GOT3 (cell line): ENCODE data around the gene ABCB4.

Experiments used
- DNase-seq: peaks from one replicate; lab custom pipeline; 2025; ENCODE audit warnings: mixed read lengths; lab: John Stamatoyannopoulos, UW

Gene ABCB4

DNA sequence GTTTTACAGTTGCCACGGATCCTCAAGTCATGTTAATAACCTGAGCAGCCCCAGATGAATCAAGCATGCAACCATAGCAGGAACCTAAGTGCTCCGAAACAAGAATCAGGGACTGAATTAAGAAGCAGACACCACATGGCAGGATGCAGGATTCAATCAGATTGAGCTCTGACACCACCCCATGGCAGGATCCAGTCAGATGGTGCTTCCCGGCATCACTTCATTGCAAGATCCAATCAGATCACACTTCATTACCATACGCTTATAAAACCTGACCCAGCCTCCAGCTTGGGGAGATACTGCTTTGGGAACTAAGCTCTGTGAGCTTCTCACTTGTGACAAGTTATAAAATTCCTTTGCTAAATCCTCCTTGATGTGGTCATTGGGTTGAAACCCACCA lies 55.3 kb downstream of the ABCB4 start:
- no peak for DNase-seq

DNA sequence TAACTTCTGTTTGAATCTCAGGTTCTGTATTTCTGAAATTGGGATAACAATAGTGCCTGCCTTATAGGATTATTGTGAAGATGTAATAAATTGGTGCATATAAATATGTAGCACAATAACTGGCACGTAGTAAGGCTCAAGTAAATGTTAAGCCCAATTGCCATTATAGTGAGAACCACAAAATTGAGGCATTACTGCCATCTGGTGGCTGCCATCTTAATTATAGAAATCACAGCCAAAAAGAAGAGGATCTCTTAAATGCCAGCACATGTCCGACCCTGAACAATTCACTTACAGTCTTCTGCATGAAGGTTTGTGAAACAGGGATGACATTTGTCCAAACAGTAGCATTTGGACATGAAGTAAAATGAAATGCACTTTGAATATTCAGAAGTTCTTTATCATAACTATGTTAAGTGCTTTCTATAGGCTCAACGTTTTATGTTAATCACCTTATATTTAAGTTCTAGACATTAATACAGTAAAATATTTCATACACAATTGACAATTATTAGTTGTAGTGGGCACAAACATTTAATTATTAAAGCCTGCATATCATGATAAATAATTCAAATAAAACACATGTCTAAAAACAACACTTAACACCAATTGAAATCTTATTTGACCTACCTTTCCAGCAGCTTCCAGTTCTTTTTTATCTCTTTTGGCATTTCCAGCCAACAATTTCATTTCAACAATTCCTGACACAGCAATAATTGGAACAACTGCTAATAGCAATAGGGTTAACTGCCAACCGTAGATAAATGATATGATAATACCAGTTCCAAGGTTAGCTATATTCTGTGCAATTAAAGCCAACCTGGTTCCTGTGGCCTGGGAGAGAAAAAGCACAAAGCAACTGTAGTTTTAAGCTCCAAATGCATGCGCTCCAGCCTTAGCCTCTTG lies 58.5 kb downstream of the ABCB4 start:
- no peak for DNase-seq

GRCh38 chr7:87414794-87415188 lies 60.7 kb downstream of the ABCB4 start:
- no peak for DNase-seq

DNA sequence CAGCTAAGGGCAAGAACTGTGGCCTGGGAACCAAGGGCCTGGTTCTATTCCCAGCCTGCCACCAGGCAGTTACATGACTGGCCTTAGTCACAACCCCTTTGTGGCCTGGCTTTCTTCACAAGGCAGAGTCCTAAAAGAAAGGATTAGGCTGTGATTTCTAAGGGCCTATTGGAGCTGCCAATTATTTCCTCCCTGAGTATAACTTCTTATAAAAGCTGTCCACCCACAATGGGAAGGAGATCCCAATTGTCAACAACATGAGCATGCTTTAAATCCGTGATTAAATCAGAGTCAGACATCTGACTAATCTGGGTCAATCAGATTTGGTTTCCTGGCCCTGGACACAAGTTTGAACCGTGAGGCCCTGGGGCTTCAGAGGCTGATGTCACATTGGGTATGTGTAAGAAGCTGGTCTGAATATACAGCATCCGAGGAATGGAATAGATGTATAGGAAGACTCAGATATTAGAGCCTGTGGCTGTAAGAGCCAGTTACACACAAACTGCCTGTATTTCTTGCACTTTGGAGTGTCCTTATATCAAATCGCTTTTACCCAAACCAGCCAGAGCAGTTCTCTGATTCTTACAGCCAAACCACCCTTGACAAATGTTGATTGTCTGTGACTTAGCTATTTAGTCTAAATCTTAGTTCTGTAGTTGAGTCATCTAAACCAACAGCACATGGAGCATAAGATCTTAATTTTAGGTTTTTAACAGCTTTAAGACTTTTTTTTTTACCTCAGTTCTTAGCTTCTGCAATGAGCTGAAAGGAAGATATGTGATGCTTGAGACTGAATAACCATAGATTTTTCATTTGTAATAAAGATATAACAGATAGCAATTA lies 61.3 kb downstream of the ABCB4 start:
- no peak for DNase-seq

DNA sequence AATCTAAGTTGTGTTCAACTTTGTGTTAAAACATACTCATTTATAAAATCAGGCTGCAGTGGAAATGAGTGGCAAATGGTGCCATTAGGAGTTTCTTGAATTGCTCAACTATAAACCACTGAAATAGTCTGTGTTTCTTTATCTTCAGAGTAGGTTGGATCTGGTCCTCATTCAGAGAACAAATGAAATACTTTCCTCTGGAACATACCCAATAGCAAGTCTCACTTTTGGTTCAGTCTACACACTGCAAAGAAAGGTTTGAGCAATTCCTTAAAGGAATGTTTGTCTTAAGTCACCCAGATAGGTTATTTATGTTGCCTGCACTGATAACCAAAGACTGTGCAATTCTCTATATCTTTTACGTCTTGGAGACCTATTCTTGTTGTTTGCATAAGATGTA lies 62.5 kb downstream of the ABCB4 start:
- DNase-seq = no peak

- DNase-seq = no peak
Measured at GRCh38 chr7:87411186-87411585, 64.3 kb downstream of the ABCB4 start.

DNA sequence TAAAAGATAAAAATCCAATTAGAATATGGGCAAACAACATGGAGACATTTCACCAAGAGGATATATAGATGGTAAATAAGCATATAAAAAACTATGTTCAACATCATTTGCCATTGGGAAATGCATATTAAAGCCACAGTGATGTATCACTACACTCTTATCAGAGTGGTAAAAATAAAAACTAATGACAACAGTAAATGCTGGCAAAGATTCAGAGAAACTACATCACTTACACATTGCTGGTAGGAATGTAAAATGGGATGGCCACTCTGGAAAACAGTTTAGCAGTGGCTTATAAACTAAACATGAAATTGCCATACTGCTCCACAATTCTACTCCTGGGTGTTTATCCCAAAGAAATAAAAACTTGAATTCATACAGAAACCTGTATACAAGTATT lies 70.8 kb downstream of the ABCB4 start:
- no peak for DNase-seq

DNA sequence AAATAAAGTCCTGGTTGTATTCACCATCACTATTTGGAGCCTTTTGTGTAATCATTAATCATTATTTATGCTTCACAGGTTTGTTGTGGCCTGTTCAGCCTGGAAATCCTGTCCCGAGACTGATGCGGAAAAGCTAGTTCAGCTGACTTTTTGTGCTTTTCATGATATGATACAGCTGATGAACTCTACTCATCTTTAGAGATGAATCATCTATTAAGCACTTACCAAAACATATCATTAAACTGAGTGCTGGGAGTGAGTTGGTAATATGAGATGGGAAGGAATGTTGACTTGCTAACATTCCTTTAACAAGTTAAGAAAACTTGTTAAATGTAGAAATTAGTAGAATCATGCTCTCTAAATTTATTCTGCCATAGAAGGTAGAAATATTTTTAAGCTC lies 77.0 kb downstream of the ABCB4 start:
- DNase-seq = no peak

GRCh38 chr7:87395442-87396020 lies 79.9 kb downstream of the ABCB4 start:
- DNase-seq = no peak

DNA sequence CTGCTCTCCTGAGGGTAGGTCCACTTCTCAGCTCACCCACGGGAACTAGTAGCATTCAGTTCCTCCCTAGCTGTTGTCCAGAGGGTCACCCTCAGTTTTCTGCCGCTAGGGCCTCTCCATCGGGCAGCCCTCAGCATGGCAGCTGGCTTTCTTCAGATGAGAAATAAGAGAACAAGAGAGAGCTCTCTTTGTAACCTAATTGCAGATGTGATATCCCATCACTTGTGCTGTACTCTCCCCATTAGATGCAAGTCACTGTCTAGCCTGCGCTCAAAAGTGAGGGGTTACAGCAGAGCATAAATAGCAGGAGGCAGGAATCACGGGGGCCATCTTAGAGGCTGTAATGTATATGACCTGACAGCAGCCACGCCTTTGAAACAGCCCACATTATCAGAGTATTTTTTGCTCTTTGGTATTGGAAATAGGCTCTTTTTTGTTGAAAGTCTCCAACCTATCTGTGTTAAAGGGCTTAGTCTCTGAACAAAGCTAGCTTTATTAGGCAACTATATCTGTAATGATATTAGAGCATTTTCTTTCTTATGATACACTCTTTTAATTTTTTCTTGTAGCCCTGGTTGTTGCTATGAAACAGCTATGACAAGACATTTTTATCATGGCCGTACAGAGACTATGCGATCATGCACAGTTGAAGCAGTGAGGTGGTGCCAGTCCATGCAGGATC lies 84.3 kb downstream of the ABCB4 start:
- DNase-seq = no peak

- DNase-seq = no peak
Measured at GRCh38 chr7:87380905-87381304, 94.6 kb downstream of the ABCB4 start.

DNA sequence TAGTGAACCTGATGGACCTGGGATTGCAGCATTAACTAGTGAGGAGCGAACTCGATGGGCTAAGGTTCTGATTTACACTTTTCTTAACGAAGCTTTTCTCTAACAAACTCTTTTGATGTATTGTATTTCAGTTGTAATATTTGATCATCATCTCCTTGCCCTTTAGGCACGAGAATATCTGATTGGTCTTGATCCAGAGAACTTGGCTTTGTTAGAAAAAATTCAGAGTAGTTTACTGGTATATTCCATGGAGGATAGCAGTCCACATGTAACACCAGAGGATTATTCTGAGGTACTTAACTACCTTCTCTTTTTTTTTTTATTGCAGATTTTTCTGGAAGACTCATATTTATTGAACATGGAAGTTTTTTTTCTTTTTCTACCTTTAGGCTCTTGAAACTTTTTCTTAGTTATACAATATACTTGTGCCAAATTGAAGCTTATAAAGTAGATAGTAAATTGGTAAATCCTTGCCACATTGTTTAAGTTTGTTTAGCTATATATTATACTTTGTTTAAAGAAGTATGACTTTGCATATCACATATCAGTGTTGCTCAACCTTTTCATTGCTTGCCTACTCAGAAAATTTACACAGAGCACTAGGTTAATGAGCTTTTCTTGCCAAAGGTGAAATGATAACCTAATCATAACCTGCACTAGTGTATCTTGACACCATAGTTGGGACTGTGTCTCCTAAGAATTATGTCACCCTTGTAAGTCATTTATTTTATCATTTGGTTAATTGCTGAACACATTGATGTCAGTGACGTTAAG lies 99.6 kb downstream of the ABCB4 start:
- no peak for DNase-seq

GRCh38 chr7:87370660-87371180 lies 104.8 kb downstream of the ABCB4 start:
- no peak for DNase-seq

DNA sequence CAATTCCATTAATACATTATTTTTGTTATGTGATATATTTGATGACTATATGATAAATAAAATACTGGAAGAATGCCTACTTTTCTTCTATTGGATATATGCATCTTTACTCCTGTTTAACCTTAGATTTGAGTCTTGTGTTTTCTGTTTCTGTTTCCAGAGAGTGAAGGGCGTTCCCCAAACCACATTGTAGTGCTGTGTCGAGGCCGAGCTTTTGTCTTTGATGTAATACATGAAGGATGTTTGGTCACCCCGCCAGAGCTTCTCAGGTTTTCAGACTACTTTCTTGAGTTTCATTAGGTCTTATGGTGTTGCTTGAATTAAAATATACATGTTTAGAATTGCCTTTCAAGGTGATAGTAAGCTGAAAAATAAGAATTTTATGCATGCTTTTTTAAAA lies 106.3 kb downstream of the ABCB4 start:
- DNase-seq = no peak

- DNase-seq = no peak
Measured at GRCh38 chr7:87364246-87364645, 111.2 kb downstream of the ABCB4 start.

- no peak for DNase-seq
Measured at GRCh38 chr7:87363342-87363741, 112.1 kb downstream of the ABCB4 start.

DNA sequence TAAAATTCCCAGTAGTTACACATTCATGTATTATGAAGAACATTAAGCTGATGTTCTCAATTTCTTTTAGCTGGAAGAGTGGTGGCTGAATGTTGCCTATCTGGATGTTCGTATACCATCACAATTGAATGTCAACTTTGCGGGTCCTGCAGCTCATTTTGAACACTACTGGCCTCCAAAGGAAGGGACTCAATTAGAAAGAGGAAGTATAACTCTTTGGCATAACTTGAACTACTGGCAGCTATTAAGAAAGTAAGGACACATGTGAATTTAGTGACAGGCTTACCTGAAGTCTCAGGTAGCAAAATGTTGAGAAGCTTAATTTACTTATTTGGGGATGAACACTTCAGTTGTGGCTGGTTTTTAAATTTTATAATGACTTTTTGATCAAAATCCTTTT lies 114.2 kb downstream of the ABCB4 start:
- DNase-seq = no peak

DNA sequence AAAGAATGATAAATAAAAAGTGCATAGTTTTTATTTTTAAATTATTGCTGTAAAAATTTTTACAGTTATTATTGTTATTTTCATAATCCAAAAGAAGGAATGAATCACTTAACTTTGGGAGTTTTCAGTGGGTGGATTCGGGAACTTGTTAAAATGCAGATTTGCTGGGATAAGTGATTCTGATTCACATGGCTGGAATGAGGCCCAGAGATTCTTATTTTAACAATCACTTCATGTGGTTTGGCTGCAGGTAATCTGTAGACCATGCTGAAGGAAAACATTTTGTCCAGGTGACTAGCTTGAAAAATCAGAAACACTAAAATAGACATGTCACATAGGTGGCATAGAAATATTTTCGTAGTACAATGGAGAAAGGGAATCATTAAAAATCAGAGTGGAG lies 116.1 kb downstream of the ABCB4 start:
- DNase-seq = no peak

DNA sequence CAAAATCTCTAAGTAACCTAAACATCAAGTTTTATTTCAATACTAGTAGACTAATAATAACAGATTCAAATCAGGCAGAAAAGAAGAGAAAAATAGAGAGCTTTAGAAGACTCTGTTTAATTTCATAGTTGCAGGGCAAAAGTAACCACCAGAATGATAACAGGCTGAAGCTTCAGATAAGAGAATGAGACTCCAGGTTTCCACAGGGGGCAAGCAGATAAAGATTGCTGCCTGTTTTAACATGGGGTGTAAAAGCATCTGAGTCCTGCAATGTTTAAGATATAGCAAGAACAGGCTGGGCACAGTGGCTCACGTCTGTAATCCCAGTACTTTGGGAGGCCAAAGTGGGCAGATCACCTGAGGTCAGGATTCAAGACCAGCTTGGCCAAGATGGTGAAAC lies 119.0 kb downstream of the ABCB4 start:
- no peak for DNase-seq

DNA sequence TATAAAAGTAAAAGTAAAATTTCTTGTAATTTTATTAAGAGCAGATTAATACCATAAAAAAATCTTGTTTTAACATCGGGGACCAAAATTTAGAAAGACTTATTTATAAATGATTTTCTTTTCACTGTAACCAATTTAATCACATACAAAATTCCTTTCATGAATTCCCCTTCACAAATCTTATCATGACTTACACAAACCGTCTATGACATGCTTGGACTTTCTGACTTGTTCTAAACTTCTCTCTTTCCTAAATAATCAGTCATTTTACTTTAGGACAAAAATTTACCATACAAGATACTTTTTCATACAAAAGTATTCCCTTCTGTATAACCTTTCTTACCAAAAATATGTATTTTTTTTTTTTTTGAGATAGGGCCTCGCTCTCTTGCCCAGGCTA lies 120.7 kb downstream of the ABCB4 start:
- DNase-seq = no peak
